Activated effector memory CD4-positive, alpha-beta T cell treated with anti-CD3 and anti-CD28 coated beads, Interleukin-2, amount 50 U/mL, for 16 hours (primary cell): Measurements from ENCODE around the gene SLC51A.
"Not testable (repeated sequence)": the region's sequence is repeated elsewhere in the genome, so short reads cannot be mapped to it uniquely, and the experiment has no call there.

ENCODE experiments used
- DNase-seq: peaks from one replicate; pipeline ENCODE4 v3.0.0-alpha.2; 2020

The SLC51A gene

DNA sequence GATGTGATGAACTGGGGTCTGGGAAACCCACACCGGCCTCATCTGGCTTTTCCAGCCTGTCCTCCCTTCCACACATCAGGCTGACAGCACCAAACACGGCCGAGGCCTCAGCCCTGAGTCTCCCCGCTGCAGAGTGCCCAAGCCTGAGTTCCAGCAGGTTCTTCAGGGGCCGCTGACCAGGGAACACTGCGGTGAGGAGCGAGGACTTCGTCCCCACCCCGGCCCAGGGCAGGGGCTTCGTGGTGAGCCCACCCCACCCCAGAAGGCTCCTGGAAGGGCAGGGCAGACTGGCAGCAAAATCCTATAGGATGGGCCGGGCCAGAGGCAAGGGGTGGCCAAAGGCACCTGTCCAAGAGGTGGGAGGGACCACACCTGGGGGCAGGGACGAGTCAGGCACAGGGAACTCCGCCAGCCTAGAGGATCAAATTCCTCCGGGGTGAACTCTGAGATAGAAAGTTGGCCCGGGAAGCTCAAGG is at the start of gene SLC51A:
TSS of gene SLC51A (plus strand) at position 446 of the 476 bp plus-strand sequence. CDS start 179 bp downstream, outside the sequence.
- DNase-seq: no peak

DNA sequence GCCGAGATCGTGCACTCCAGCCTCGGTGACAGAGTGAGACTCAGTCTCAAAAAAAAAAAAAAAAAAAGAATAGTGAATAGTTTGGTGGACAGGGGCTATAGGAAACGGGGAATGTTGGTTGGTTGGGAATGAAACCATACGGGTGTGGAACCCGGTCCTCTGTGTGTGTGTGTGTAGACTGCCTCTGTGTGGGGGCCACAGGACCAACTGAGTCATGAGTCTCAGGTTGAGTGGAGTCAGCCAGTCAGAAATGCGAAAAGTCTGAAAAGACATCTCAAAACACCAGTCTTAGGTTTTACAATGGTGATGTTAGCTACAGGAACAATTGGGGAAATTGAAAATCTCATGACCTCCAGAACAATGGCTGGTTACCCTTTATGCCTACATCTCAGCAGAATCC is 49.6 kb upstream of the SLC51A start:
- no peak for DNase-seq

DNA sequence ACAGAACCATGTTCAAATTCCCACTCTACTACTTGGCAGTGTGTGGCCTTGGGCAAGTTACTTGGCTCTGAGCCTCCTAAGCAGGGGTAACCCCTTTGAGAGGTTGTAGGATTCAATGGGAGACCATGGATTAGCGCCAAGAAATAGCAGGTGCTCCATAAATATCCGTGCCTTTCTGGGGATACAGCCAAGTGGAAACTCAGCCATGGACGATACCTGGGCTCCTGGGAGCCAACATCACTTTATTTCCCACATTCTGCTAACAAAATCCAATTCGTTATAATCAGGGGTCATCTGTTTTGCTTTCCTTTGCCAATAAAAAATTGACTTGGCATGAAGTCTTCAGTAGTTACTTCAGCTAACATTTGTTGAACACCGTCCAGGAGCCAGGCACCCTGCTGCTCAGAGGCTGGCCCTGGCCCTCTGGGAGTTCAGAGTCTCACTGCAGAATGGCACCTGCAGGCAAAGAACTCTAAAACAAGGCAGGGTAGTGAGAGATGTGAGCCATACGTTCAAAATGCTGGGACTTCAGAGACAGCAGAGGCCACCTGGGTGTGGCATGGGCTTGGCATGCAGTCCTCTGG is 47.4 kb upstream of the SLC51A start:
- DNase-seq: no peak

DNA sequence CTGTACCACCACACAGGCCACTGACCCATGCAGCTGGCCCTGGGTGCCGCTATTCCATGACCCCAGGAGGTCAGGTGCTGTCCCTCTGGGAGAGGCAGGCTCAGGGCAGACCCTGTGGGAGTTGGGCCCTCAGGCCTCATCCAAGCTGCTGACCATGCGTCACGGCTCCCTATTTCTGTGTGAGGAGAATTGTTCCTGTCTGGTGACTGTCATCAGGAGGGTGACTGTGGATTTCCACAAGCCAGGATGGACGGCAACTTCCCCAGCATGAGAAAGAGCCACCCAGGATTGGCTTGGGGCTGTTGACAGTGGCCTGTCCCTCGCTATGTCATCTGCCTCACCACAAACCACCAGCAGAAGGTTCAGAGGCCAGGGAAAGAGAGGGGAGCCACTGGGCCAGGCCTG is 46.5 kb upstream of the SLC51A start:
- no peak for DNase-seq

DNA sequence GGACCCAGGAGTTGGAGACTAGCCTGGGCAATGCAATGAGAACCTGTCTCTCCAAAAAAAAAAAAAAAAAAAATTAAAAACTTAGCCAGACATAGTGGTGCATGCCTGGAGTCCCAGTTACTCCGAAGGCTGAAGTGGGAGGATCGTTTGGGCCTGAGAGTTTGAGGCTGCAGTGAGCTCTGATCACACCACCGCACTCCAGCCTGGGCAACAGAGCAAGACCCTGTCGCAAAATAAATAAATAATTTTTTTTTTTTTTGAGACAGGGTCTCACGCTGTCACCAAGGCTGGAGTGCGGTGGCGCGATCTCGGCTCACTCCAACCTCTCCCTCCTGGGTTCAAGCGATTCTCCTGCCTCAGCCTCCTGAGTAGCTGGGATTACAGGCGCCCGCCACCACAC is 46.0 kb upstream of the SLC51A start:
- not testable (repeated sequence) for DNase-seq

DNA sequence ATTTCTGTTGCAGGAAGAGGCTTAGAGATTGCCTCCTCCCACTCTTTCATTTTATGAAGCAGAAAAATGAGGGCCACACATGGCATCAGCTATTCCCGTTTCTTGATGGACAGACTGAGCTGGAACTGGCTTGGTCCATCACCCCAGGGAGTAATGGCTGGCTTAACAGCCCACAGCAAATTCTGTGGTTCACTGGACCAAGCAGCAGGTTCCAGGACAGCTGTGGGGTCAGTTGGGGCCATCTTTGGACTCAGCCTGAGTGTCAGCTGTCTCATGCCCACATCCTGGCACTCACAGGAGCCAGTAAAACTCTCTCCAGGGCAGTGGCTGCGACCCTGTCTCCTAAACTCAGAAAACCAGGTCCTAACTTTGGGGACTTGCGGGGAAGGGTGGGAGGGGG is 41.7 kb upstream of the SLC51A start:
- no peak for DNase-seq

DNA sequence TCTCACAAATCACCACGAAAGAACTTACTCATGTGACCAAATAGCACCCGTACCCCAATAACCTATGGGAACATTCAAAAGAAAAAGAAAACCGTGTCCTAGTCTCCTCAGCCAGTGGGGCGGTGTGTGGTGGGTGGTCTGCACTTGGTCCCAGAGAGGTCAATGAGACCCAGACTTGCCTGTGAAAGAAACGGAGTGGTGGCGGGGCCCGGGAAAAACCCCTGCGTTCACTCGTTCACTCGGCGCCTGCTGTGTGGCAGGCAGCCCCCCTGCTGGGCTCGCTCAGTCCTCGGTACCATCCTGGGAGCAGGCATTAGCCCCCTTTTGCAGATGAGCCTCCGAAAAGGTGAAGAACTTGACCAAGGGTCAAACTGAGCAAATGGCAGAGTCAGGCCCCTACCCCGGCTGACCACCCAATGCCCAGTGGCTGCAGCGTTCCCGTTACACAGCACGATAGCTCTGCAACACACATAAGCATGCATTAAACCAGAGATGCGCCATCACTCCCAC is 41.2 kb upstream of the SLC51A start:
- DNase-seq: no peak

DNA sequence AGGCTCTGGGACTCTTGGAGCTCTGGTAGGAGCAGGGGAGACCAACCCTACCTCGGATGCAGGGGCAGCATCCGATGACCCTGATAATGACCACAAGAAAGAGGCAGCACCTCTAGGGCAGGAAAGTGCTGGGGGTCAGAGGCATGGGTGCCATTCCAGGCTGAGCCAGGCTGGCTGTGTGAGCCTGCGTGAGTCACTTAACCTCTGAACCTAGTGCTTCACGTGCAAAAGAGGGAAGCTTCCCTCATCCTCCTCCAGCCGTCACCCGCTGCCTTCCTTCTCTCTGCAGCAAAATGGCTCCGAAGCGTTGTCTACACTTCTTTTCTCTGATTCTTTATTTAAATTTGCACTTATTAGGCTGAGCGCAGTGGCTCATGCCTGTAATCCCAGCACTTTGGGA is 40.6 kb upstream of the SLC51A start:
- DNase-seq: no peak

DNA sequence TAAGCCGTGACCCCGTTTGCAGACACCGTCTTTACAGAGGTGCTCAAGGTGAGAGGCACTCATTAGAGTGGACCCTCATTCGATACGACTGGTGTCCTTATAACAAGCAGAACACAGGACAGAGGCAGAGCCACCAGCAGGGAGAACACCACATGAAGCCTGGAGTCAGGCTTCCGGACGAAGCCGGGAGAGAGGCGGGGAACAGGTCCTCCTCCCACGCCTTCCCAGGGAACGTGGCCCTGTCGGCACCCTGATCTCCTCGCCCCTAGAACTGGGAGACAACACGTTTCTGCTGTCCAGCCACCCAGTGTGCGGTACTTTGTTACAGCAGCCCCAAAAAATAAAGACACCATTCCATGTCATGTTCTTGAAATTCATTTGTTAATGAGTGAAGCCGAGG is 38.8 kb upstream of the SLC51A start:
- DNase-seq: no peak

DNA sequence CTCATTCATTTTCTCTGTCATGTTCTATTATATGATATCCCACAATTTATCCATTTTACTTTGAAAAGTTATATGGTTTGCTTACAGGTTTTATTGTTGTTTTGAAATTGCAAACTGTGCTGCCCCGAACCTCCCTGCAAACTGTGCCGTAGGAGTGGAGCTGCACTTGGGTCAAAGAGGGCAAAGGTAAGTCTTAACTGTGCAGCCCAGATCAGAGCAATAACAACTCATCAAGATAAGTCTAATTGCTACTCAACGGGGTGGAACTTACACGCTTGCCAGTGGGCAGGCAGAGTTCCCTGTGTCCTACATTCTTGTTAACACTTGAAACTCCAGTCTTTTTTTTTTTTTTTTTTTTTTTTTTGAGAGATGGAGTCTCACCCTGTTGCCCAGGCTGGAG is 38.4 kb upstream of the SLC51A start:
- DNase-seq: no peak

DNA sequence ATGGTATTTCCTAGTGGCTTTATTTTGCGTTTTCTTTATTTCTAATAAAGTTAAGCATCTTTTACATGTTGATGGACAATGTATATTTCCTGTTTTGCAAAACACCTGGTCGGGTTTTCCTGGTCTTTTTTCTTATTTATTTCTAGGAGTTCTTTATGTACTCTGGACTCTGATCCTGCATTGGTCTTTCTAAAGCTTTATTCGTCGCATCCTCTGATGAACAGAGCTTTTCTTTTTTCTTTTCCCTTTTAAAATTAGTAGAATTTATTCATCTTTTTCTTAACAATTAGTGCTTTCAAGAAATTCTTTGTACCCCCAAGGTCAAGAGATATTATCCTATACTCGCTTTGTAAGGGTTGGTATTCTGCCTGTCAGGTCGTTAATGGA is 37.3 kb upstream of the SLC51A start:
- DNase-seq: no peak

DNA sequence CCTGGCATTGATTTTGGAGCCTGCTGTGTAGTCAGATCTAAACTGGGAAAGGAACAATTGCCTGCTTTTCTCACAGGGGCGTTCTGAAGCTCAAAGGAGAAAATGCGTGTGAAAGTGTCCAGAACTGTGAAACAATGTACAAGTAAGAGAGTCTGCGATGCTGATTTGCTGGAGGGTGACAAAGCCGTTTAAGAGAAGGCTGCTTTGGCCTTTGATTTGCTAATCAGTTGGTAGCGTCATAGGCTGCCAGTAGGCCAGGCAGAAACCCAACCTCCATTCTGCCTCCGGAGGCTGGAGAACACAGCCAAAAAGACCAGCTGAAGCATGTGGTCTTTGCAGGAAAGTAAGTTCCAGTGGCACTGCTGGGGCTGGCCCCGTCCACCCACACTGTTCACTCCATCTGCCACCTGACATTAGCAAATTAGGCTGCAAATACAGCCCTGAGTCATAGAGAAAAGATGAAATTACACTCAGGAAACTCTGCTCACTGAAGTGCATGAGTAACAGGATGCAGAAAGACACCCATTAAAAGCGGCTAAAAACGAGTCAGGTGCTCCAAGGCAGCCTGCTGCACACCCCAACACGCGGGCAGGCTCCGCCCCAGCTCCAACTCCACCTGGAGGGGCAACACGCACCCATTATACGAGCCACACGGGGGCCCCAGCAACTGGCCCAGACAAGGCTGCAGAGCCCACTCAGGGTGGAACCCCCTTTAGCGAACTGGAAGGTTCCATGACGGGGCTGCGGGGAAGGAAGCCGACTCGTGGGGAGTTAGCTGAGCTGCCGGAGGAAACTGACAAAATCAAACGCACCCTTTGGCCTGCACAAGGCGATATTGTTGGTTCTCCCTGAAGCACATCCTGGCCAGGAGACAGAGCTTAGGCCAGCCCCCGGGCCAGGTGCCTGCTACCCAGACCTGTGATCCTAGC is 36.7 kb upstream of the SLC51A start:
- DNase-seq: peak; percentile 92

DNA sequence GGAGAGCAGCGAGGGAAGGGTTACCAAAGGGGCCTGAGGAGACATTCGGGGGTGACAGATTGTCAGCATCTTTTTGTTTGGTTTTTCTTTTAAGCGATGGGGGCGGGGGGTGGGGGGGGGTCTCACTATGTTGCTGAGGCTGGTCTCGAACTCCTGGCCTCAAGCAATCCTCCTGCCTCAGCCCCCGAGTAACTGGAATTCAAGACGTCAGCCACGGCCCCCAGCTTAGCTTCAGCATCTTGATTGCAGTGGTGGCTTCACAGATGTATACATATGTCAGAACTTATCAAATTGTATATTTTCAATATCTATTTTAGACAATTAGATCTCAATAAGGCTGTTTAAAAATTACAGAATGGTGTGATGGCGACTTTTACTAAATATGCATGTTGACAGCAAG is 36.0 kb upstream of the SLC51A start:
- DNase-seq: no peak

DNA sequence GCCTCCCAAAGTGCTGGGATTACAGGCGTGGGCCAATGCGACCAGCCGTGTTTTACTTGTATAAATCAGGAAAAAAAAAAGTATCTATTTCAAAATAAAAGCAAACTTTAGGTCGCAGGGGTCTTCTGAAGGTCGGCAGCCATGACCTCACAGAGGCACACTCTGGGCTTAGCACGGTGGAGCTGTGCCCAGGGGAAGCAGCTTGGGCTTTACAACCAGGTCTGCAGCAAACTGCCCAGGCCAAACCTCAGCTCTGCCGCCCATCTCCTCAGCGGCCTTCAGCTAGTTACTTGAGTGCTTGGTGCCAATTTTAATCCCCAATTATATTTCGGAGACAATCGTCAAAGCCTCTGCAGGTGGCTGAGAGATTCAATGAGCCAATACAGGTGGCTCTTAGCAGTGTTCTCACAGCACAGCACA is 35.2 kb upstream of the SLC51A start:
- no peak for DNase-seq

DNA sequence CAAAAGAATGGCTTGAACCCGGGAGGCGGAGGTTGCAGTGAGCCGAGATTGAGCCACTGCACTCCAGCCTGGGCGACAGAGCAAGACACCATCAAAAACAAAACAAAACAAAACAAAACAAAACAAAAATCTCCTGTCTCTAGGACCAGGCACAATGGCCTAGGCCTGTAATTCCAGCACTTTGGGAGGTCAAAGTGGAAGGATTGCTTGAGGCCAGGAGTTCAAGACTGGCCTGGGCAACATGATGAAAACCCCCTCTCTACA is 32.2 kb upstream of the SLC51A start:
- DNase-seq: not testable (repeated sequence)

DNA sequence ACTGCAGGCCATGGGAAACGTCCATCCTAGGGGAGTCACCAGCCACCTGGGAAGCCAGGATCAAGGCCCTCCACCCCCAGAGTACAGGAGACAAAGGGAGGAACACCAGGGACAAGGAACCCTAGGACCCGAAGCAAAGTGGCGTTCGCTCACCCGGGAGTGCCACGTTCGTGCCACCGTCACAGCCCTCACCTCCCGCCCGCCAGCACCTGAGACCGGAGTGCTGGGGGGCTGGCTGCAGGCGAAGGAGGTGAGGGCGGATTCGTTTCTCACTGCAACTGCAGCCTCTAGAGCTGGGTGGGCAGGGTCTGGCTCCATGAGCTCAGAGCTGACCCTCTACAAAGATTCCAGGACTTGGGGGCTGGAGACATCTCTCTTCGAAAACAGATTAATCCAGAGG is 31.5 kb upstream of the SLC51A start:
- DNase-seq: no peak

DNA sequence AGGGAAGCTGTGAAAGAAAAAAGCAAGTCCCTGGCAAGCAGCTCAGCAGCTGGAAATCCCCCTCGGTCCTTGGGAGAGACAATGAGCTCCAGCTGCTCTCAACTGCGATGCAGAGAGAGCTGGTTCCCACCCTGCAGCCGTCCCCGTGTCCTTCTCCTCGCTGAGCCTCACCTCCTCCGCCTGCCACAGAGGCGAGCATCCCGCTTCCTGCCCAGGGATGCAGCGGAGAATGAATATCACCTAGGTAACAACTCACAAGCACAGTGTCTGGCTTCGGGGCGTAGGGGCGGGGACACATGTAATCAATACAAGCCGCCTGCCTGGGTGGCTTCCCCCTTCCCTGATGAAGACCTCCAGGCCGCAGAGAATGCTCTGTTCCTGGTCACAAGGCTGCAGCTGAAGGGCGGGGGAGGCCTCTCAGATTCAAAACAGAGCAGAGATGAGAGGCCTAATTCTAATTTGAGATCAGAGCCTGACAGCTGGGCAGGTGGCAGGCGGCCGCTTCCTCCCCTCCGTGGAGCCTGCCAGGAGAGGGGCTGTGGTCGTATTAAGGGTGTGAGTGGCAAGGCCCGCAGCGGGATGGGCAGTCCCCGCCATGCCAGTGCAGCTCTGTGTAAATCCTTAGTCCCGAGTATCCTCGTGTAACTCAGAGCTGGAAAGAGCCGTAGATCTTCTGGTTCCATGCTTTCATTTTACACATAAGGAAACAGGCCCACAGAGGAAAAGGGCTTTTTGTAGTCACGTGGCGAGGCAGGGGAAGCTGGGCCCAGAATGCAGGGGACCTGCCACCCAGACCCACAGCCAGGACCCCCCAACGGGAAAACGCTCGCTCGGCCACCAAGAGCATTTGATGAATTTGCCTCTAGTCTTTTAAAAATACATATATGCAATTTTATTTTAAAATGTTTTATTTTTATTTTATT is 29.4 kb upstream of the SLC51A start:
- peak; percentile 75 for DNase-seq

DNA sequence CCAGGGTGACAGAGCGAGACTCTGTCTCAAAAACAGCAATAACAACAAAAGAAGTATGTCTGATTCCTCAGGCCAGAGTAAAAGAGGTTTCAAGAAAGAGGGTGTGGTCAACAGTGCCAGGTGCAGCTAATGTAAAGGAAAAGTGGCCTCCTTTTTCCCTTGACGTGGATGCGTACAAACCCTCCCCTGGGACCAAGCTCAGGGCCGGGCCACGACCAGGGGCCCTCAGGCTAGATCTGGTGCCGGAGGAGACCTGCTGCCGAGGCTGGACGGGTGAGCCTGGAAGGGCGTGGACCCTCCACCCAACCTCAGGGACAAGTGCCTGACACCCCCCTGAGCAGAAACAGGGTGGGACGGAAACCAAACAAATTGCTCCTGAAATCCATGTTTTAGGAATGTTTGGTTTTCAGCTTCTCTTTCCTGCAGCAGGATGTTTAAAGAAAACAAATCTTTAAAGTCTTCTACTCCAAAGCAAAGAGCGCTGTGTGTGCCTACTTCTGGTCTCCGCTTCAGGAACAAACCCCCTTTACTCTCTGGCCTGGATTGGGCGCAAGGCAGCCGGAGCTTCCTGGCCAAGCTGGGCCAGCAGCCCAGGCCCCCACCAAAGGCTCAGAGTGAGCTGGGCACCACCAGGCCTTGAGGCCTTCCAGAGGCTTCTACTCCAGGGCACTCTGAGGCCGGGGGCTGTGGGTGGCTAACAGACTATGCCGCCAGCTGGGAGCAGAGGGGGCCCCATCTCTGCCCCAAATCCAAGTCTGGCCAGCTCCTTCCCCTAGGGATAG is 26.6 kb upstream of the SLC51A start:
- DNase-seq: no peak

DNA sequence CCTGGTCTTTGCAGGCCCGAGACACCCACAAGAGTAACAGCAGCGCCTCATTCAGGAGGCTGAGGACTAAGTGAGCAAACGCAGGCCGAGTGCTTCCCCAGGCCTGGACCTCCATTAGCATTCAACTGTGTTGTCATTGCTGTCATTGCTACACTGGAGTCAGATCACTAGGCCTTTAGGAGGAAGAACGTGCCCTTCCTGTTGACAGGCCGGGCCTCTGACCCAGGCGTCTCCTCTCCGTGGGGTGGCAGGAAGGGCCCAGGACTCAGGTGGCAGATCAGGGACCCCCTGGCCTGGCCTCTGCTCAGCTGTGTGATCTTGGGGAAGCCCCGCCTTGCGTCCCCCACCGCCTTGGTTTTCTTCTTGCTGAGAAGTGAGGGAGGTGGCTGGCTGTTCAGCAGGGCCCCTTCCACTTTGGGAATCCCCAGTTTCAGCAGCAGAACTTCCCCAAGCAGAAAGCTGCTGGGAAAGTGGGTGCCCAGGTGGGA is 24.3 kb upstream of the SLC51A start:
- peak; percentile 87 for DNase-seq

DNA sequence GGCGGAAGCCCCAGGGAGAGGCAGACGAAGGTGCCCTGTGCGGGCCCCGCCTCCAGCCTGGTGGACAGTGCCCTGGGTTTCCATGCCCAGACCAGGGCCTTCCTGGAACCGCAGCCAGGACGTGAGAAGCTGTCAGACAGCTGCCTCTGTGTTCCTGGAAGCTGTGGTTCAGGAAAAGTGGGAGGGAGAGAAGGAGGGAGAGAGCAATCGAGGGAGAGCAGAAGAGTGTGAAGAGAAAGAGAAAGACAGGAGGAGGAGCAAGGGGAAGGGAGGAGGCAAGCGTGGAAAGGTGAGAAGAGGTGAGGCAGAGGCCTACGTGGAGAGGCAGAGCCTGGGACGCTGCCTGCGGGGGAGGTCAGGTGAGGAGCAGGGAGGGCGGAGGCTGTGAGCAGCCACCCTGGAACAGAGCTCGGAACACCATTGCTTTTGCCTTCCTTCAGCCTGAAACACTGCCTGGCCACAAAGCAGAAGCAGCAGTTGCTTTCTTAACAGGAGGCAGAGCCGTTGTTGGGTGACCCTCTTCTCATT is 23.7 kb upstream of the SLC51A start:
- DNase-seq: no peak

DNA sequence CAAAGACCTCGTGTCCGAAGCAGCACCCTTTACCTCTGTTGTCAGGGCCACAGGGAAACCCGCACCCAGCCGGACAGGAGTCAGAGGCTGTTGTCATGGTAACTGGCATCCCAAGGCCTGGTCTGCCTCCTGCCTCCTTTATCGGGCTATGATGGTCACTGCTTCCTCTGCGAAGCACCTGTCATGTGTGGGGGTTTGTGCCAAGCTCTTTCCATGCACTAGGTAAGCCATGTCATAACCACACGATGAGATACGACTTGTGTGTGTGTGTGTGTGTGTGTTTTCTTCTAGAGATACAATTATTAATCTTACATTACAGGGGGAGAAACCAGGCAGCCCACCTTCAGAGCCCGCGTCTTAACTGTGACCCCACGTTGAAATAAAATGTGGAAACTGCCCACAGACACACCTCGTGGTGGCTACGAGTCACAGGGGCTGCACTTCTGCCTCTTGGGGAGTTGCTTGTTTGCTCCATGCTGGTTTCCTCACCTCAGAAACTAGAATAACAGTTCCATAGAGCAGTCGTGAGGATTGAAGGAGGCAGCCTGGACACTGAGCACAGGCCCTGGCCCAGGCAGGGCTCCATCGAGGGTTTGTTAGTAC is 23.1 kb upstream of the SLC51A start:
- no peak for DNase-seq
